ENCODE measurements around the gene PPP1R3F. TPM values are rescaled to one million over a fixed set of nuclear protein-coding genes. Genes with fewer than 3 reads are reported as not detected.

Gene PPP1R3F
- total RNA-seq, 2 experiments from 2014 or later: 4.8 to 5.4 TPM

Other genes with a start within 250 kb of the PPP1R3F start
- 10 to 100 TPM; 17.9 to 19.5 TPM for gene TFE3, start 226.4 kb upstream of the PPP1R3F start, total RNA-seq
- 1 to 10 TPM; 3.5 to 3.7 TPM for gene CCDC120, start 210.8 kb upstream of the PPP1R3F start, total RNA-seq
- 10 to 100 TPM; 10.8 to 12.4 TPM for gene PRAF2, start 195.8 kb upstream of the PPP1R3F start, total RNA-seq
- 10 to 100 TPM; 16.9 to 19.6 TPM for gene WDR45, start 189.9 kb upstream of the PPP1R3F start, total RNA-seq
- gene GPKOW, start 146.1 kb upstream of the PPP1R3F start, total RNA-seq: 10 to 100 TPM; 18.5 to 19.0 TPM
- under 1 TPM; 0.54 to 0.87 TPM for gene MAGIX, start 107.0 kb upstream of the PPP1R3F start, total RNA-seq
- gene PLP2, start 97.9 kb upstream of the PPP1R3F start, total RNA-seq: 100 to 1,000 TPM; 130 to 136 TPM
- gene PRICKLE3, start 83.4 kb upstream of the PPP1R3F start, total RNA-seq: 10 to 100 TPM; 25.9 TPM
- 10 to 100 TPM; 10.2 to 11.4 TPM for gene SYP, start 69.6 kb upstream of the PPP1R3F start, total RNA-seq
- 1 to 10 TPM in 1 of 2 experiments, under 1 TPM in 1; 0.90 to 1.1 TPM for gene CACNA1F, start 36.5 kb upstream of the PPP1R3F start, total RNA-seq
- 10 to 100 TPM; 27.4 to 29.9 TPM for gene CCDC22, start 34.3 kb upstream of the PPP1R3F start, total RNA-seq
- gene FOXP3, start 5.1 kb upstream of the PPP1R3F start, total RNA-seq: 10 to 100 TPM; 22.3 to 23.5 TPM
- gene GAGE10, start 33.9 kb downstream of the PPP1R3F start, total RNA-seq: not detected
- not detected for gene GAGE12J, start 52.2 kb downstream of the PPP1R3F start, total RNA-seq
- not detected for gene GAGE13, start 61.8 kb downstream of the PPP1R3F start, total RNA-seq

Data from activated CD8-positive, alpha-beta T cell treated with anti-CD3 and anti-CD28 coated beads for 36 hours (primary cell).